Right atrium auricular region (tissue), 2 donors: ENCODE measurements around the gene MASP1. TPM values are rescaled to one million over a fixed set of nuclear protein-coding genes. Genes with fewer than 3 reads are reported as not detected.

ENCODE experiments used
- DNase-seq: peaks from one replicate; pipeline ENCODE4 v3.0.0-alpha.2; 2019; ENCODE audit warnings: low spot score
- H3K27ac ChIP-seq, 2 donors: fragments of 200-600 bp; sonication (generic); 1 replicate in 1 of 2; 2 replicates in 1 of 2; pipeline ENCODE4 v1.5.1; 2016 to 2019
- H3K27me3 ChIP-seq, 2 donors: fragments of 200-600 bp; sonication (generic); one replicate each; pipeline versions ENCODE4 v1.5.1 to v1.6.0; 2017 to 2019
- H3K36me3 ChIP-seq: fragments of 200-600 bp; sonication (generic); one replicate; pipeline ENCODE4 v1.5.1; 2016
- H3K4me1 ChIP-seq, 2 donors: fragments of 200-600 bp; sonication (generic); one replicate each; pipeline versions ENCODE4 v1.5.1 to v1.6.0; 2017 to 2019
- H3K4me3 ChIP-seq, 2 donors: fragments of 200-600 bp; sonication (generic); 1 replicate in 1 of 2; 2 replicates in 1 of 2; pipeline ENCODE4 v1.5.1; 2017 to 2019; ENCODE audit warnings: mild to moderate bottlenecking in 1 of 2, moderate library complexity in 1 of 2
- H3K9me3 ChIP-seq, 2 donors: fragments of 200-600 bp; sonication (generic); one replicate each; pipeline ENCODE4 v1.5.1; 2019
- CTCF ChIP-seq, 2 donors: fragments of 200-600 bp; sonication (generic); IDR thresholded peaks; one replicate each; pipeline ENCODE4 v1.5.1; 2019; ENCODE audit warnings: antibody characterized with exemption in 2 of 2
- total RNA-seq, 2 donors: library from RNA; depleted of rRNA; stranded (reverse); fragments of >200 nt; gene quantifications; one replicate each; pipeline ENCODE4 v1.1.0, GENCODE V29; 2016

MASP1 gene
- total RNA-seq, 2 donors from 2014 or later = 26.2 to 27.6 TPM

GRCh38 chr3:187186801-187187421 lies 104.6 kb downstream of the MASP1 start:
- Histone ChIP-seq H3K36me3 (no peaks in the 10 kb centered on the region), H3K27ac (peak overlapping the region; percentile 86 to 92), H3K27me3 (no peaks in the 10 kb centered on the region), H3K4me1 (peaks cover 0 to 40% of the 10 kb centered on the region in 2 donors), H3K9me3 (no peaks in the 10 kb centered on the region), H3K4me3 (no peak overlapping the region)
- peak; percentile 63 for DNase-seq
- TF ChIP-seq CTCF (IDR thresholded peaks at IDR 0.05) = no peak

- no peak for TF ChIP-seq CTCF (IDR thresholded peaks at IDR 0.05)
- Histone ChIP-seq H3K9me3 (no peaks in the 10 kb centered on the region), H3K4me1 (peaks cover 0 to 40% of the 10 kb centered on the region in 2 donors), H3K4me3 (no peak overlapping the region), H3K36me3 (no peaks in the 10 kb centered on the region), H3K27ac (peak overlapping the region; percentile 86 to 92), H3K27me3 (no peaks in the 10 kb centered on the region)
- DNase-seq = no peak
Observed at GRCh38 chr3:187186375-187186774, 105.2 kb downstream of the MASP1 start.

- Histone ChIP-seq H3K4me3 (no peak overlapping the region), H3K36me3 (no peaks in the 10 kb centered on the region), H3K27ac (peak overlapping the region; percentile 86 to 92), H3K27me3 (no peaks in the 10 kb centered on the region), H3K4me1 (peaks cover 0 to 40% of the 10 kb centered on the region in 2 donors), H3K9me3 (no peaks in the 10 kb centered on the region)
- no peak for DNase-seq
- TF ChIP-seq CTCF (IDR thresholded peaks at IDR 0.05) = no peak
Observed at GRCh38 chr3:187185759-187186158, 105.8 kb downstream of the MASP1 start.

Other genes with a start within 250 kb of the MASP1 start
- gene RPL39L, start 152.2 kb downstream of the MASP1 start, total RNA-seq = 10 to 100 TPM; 11.9 to 12.7 TPM
- not detected for gene RTP1, start 94.3 kb downstream of the MASP1 start, total RNA-seq
- gene RTP4, start 76.6 kb upstream of the MASP1 start, total RNA-seq = 1 to 10 TPM in 1 of 2 donors, under 1 TPM in 1; 0.59 to 1.0 TPM